ENCODE measurements around the gene PRMT3.

PRMT3 gene

DNA sequence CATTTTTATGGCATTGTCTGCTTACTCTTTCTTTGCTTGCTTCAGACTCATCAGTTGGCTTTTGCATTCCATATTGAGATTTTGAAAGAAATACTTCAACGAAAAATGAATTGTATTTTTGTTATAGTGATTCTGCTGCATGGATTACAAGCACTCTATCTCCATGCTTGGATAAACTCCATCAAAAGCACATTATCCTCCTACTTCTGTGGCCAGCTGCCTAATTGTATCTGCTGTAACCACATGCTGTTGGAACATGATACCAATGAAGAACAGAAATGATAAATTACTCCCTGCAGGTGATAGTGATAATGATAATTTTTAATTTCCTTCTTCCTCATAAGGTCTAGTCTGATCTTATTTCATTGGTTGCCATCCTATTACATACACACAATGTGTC is 100.8 kb downstream of the PRMT3 start:
- no peak overlapping the region for H3K4me3 ChIP-seq (ENCODE audit: low read length)
- no peak for DNase-seq (ENCODE audit: low read depth, low spot score)

GRCh38 chr11:20489948-20490347 is 102.4 kb downstream of the PRMT3 start:
- no peak for DNase-seq (ENCODE audit: low read depth, low spot score)
- H3K4me3 ChIP-seq (ENCODE audit: low read length): no peak overlapping the region

GRCh38 chr11:20493340-20493739 is 105.8 kb downstream of the PRMT3 start:
- H3K4me3 ChIP-seq (ENCODE audit: low read length): no peak overlapping the region
- DNase-seq (ENCODE audit: low read depth, low spot score): no peak

DNA sequence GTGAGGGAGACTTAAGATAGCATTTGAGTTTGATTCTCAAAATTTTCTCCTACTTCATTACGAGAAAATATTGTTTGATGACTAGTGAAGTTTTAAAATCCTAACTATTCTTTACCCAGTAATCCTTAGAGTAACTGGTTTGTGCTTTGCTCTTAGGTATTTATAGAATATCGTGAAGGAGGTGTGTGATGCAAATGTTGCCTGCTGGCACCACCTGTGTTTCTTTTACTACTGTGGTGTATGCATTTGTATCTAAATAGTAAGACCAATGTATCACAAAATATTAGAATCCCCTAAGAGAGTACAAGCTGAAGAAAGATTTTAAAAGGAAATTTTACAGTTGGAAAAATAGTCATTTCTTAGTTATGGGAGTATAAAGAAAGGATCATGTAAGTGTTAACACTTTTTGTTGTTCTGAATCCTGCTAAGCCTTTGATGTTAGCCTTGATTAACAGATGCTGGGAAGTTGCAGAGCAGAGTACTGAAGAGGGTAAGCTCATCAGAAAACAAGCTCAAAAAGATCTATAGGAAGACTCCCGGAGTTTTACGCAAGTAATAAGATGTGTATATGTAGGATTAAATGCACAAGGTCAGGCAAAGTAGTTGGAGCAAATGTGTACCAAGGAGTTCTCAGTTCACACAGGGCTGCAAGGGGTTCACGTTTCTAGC is 109.7 kb downstream of the PRMT3 start:
- H3K4me3 ChIP-seq (ENCODE audit: low read length): no peak overlapping the region
- DNase-seq (ENCODE audit: low read depth, low spot score): no peak

DNA sequence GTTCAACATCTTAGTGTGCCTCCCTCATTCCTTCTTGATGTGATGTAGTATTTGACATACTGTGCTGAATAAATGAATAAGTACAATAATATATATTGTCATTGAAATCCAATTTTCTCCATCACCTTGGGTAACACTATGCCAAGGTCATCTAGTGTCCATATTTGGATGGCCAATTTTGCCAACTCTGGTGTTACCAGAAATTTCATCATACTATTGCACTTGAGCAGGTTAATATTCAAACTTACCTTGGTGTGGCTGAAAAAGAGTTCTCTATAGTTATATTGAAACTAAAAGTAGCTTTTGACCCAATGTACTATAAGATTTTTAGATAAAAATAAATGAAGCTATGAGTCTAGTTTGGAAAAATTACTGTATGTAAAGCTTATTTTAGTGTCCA is 113.7 kb downstream of the PRMT3 start:
- H3K4me3 ChIP-seq (ENCODE audit: low read length): no peak overlapping the region
- no peak for DNase-seq (ENCODE audit: low read depth, low spot score)

DNA sequence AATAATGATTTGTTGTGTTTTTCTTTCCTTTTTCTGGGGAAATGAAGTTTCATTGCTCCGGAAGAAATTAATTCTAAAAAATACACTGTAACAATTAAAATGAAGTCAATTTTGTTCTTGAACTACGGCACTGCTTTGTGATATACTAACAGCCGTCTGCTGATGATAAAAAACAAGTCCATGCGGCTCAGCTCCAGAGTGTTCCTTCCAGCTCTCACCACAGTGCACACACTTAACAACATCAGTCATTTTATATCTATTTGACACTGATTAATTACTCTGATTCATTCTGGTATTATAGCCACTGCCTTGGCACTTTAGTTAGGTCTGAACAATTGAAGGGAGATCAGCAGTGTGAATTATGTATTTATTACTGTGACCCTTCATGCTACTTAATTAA is 114.5 kb downstream of the PRMT3 start:
- no peak overlapping the region for H3K4me3 ChIP-seq (ENCODE audit: low read length)
- DNase-seq (ENCODE audit: low read depth, low spot score): no peak

DNA sequence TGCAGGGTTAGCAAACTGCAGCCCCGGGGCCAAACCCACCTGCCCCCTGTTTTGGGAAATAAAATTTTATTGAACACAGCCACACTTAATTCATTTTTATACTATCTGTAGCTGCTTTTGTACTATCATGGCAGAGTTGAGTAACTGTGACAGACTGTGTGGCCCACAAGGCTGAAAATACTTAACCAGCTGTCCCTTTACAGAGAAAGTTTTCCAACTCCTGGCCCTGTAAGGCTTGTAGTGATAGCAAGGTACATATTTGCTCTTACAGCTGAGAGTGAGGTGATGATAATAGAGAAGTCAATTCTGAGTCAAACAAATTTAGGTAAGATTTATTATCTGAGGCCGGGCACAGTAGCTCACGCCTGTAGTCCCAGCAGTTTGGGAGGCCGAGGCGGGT is 124.5 kb downstream of the PRMT3 start:
- DNase-seq (ENCODE audit: low read depth, low spot score): no peak
- no peak overlapping the region for H3K4me3 ChIP-seq (ENCODE audit: low read length)

DNA sequence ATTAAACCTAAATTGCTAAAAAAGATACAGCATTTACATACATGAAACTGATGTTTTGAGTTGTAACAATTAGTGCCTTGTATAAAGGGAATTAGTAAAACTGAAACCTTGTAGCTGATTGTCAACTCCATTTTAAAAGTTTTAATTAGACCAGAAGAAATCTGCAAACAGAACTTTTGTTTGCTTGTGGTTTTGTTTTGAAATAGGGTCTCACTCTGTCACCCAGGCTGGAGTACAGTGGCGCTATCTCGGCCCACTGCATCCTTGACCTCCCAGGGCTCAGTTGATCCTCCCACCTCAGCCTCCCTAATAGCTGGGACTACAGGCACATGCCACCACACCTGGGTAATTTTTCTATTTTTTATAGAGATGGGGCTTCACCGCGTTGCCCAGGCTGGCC is 125.4 kb downstream of the PRMT3 start:
- no peak for DNase-seq (ENCODE audit: low read depth, low spot score)
- H3K4me3 ChIP-seq (ENCODE audit: low read length): no peak overlapping the region

- H3K4me3 ChIP-seq (ENCODE audit: low read length): no peak overlapping the region
- no peak for DNase-seq (ENCODE audit: low read depth, low spot score)
Observed at GRCh38 chr11:20518323-20518834, 130.9 kb downstream of the PRMT3 start.

DNA sequence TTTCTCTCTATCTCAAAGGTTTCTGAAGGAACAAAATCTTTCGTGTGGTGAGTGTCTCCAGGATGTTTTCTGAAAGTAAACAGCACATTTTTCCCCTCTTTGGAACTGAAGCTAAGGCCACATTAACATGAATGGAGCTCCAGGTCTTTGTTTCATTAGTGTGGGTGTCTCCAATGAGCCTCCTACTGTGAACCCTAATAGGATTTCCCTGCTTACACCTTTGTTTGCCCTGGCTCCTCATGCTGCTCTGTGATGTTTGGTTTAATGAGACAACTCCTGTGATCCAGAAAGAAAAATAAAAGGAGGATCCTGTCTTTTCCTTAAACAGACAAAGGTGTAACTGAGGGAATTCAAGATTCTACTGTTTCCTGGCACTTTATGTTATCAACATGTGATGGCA is 135.0 kb downstream of the PRMT3 start:
- H3K4me3 ChIP-seq (ENCODE audit: low read length): no peak overlapping the region
- DNase-seq (ENCODE audit: low read depth, low spot score): no peak

- no peak overlapping the region for H3K4me3 ChIP-seq (ENCODE audit: low read length)
- DNase-seq (ENCODE audit: low read depth, low spot score): no peak
Observed at GRCh38 chr11:20529757-20530156, 142.2 kb downstream of the PRMT3 start.

DNA sequence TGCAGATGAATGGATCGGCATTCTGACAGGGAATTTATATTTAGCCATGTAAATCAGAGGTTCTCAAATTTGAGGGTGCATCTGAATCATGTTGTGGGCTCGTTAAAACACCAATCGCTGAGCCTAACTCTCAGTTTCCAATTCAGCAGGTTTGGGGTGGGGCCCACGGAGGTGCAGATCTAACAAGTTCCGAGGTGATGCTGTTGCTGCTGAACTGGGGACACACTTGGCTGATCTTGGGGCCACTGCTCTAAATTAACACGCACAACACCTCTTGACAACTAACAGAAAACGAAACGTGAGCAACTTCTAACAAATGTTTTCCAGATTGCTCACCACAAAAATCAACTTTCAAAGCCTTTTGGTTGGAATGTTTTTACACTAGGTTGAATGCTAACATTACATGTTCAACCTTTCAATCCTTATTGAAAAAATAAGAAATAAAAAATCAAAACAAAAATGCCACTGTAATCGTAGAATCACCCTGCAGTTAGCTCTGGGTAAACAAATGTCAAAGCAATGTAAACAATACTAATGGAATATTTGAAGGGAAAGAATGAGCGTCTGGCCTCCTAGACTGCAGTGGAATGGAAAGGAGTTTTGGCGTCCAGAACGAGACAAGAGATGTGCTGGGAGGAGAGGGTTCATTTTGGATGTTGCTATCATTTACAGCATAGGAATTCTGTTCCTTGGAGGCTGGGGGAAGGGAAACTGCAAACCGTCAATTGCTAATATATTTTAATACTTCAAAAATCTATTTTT is 143.6 kb downstream of the PRMT3 start:
- H3K4me3 ChIP-seq (ENCODE audit: low read length): no peak overlapping the region
- no peak for DNase-seq (ENCODE audit: low read depth, low spot score)

GRCh38 chr11:20535271-20535881 is 147.9 kb downstream of the PRMT3 start:
- no peak overlapping the region for H3K4me3 ChIP-seq (ENCODE audit: low read length)
- no peak for DNase-seq (ENCODE audit: low read depth, low spot score)

DNA sequence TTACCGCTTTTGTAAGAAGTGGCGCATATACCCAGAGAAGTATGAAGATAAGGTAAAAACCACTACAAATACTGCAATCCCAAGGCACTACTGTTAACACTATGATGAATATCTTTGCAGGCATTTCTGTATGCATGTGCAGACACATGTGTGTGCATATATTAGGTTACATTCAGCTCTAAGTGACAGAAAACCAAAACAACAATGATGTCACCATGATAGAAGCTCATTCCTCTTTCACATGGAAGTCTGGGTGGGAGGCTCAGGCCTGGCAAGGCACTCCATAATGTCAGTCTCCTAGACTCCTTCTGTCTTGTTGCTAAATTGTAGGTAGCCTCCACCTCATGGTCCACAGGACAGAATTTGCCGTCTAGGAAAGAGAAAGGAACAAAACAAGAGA is 148.8 kb downstream of the PRMT3 start:
- peak; percentile 5 for DNase-seq (ENCODE audit: low read depth, low spot score)
- no peak overlapping the region for H3K4me3 ChIP-seq (ENCODE audit: low read length)

GRCh38 chr11:20536784-20537183 is 149.3 kb downstream of the PRMT3 start:
- no peak for DNase-seq (ENCODE audit: low read depth, low spot score)
- no peak overlapping the region for H3K4me3 ChIP-seq (ENCODE audit: low read length)

DNA sequence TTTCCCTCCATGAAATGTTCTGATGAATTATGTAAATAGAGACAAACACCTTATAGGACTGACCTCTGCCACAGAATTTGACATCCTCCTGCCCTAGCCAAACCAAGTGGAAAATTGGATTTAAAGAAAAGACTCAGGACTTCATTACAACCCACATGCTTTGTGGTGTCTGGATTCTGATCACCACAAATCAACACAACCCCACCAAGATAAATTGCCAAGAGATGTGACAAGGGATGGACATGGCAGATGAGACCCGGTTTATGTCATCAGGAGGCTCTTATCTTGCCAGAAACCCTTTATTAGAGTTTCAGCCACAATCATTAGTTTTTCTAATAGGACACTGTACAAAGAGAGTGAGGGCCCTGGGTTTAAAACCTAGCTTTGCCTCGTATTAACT is 154.0 kb downstream of the PRMT3 start:
- DNase-seq (ENCODE audit: low read depth, low spot score): no peak
- H3K4me3 ChIP-seq (ENCODE audit: low read length): no peak overlapping the region

- H3K4me3 ChIP-seq (ENCODE audit: low read length): no peak overlapping the region
- no peak for DNase-seq (ENCODE audit: low read depth, low spot score)
Observed at GRCh38 chr11:20544603-20545237, 157.2 kb downstream of the PRMT3 start.

GRCh38 chr11:20547411-20547810 is 159.9 kb downstream of the PRMT3 start:
- DNase-seq (ENCODE audit: low read depth, low spot score): no peak
- H3K4me3 ChIP-seq (ENCODE audit: low read length): no peak overlapping the region

DNA sequence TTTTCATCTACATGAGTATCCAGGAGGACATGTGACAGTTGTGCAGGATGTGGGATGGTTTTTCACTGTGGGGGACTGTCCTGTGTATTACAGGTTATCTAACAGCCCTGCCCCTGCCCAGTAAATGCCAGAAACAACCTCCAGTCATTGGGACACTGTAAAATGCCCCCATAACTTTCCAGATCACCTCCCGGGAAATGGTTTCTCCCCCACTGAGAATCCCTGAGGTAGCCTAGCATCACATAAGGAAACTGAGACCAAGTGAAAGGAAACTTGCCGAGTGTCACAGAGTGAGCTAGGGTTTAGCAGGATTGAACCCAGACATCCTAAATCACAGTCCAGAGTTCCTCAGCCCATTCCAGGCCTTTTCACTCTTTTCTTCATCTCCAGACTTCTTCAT is 163.6 kb downstream of the PRMT3 start:
- no peak for DNase-seq (ENCODE audit: low read depth, low spot score)
- no peak overlapping the region for H3K4me3 ChIP-seq (ENCODE audit: low read length)

- no peak for DNase-seq (ENCODE audit: low read depth, low spot score)
- no peak overlapping the region for H3K4me3 ChIP-seq (ENCODE audit: low read length)
Observed at GRCh38 chr11:20555783-20556182, 168.3 kb downstream of the PRMT3 start.

Data from Jurkat, Clone E6-1 (cell line).